ENCODE results near the gene OR2B2.

OR2B2 gene

DNA sequence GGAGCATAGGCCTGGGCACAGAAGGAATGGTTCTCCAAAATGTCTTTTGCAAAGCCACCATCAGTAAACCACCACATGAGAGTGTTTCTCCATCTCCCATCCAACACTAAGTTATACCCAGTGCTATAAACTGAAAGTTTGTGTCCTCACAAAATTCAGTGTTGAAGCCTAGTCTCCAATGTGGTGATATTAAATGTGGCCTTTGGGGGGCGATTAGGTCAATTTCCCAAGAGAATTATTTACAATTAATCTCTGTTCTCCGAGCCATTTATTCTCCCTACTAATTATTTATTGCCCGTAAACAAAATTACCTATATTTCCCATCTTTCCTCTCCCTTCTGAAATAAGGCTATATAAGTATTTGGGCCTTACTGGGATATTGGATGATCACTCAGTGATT lies 26.1 kb downstream of the OR2B2 start:
- no peak for DNase-seq (ENCODE audit: low read depth)
- no peak overlapping the region for H3K4me3 ChIP-seq (ENCODE audit: low read length)
- TF ChIP-seq, protein P1, sequence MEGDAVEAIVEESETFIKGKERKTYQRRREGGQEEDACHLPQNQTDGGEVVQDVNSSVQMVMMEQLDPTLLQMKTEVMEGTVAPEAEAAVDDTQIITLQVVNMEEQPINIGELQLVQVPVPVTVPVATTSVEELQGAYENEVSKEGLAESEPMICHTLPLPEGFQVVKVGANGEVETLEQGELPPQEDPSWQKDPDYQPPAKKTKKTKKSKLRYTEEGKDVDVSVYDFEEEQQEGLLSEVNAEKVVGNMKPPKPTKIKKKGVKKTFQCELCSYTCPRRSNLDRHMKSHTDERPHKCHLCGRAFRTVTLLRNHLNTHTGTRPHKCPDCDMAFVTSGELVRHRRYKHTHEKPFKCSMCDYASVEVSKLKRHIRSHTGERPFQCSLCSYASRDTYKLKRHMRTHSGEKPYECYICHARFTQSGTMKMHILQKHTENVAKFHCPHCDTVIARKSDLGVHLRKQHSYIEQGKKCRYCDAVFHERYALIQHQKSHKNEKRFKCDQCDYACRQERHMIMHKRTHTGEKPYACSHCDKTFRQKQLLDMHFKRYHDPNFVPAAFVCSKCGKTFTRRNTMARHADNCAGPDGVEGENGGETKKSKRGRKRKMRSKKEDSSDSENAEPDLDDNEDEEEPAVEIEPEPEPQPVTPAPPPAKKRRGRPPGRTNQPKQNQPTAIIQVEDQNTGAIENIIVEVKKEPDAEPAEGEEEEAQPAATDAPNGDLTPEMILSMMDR (IDR thresholded peaks at IDR 0.05; ENCODE audit: insufficient read depth, low read depth, low read length, missing control alignments), result no peak

DNA sequence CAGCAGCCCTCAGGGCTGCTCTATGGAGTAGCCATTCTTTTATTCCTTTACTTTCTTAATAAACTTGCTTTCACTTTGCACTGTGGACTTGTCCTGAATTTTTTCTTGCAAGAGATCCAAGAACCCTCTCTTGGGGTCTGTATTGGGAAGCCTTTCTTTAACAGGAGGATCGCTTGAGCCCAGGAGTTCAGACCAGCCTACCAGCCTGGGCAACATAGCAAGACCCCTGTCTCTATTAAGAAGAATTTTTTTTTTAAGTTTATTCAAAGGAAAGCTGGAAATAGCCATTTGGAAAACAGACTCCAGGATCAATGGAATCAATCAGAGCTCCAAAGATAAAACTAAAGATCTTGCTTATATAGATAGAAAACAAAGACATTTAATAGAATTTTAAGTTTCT lies 29.1 kb downstream of the OR2B2 start:
- DNase-seq (ENCODE audit: low read depth), result no peak
- TF ChIP-seq, protein P1 (IDR thresholded peaks at IDR 0.05; ENCODE audit: insufficient read depth, low read depth, low read length, missing control alignments), result no peak
- no peak overlapping the region for H3K4me3 ChIP-seq (ENCODE audit: low read length)

DNA sequence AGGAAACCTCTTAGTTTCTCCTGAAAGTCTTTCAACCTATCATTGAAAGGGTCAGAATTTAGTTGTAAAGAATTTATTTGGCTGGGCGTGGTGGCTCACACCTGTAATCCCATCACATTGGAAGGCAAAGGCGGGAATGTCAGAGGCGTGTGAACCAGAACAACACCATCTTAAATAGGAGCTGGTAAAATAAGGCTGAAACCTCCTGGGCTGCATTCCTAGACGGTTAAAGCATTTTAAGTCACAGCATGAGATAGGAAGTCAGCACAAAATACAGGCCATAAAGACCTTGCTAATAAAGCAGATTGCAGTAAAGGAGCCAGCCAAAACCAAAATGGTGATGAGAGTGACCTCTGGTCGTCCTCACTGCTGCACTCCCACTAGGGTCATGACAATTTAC lies 29.6 kb downstream of the OR2B2 start:
- DNase-seq (ENCODE audit: low read depth), result no peak
- TF ChIP-seq, protein P1 (IDR thresholded peaks at IDR 0.05; ENCODE audit: insufficient read depth, low read depth, low read length, missing control alignments), result no peak
- H3K4me3 ChIP-seq (ENCODE audit: low read length), result no peak overlapping the region

GRCh38 chr6:27879837-27880236 lies 32.4 kb downstream of the OR2B2 start:
- TF ChIP-seq, protein P1 (IDR thresholded peaks at IDR 0.05; ENCODE audit: insufficient read depth, low read depth, low read length, missing control alignments), result no peak
- no peak for DNase-seq (ENCODE audit: low read depth)
- no peak overlapping the region for H3K4me3 ChIP-seq (ENCODE audit: low read length)

DNA sequence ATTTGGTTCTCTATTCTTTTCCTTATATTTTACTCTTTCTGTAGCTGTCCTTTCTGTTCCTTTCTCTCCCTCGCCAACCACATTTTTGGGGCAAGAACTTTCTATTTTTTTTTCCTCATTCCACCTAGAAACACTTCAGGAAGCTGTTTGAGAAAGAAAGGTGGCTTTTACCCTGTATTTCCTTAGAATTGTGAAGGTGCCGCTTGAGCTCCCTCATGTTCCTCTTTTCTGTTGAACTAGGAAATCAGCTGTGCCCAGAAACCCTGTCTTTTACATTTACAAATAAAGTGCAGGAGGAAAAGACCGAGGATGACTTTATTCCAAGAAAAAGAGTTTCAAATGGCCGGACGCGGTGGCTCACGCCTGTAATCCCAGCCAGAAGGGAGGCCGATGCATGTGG lies 38.2 kb downstream of the OR2B2 start:
- TF ChIP-seq, protein P1 (IDR thresholded peaks at IDR 0.05; ENCODE audit: insufficient read depth, low read depth, low read length, missing control alignments), result no peak
- no peak for DNase-seq (ENCODE audit: low read depth)
- peak overlapping the region; percentile 74 for H3K4me3 ChIP-seq (ENCODE audit: low read length)

DNA sequence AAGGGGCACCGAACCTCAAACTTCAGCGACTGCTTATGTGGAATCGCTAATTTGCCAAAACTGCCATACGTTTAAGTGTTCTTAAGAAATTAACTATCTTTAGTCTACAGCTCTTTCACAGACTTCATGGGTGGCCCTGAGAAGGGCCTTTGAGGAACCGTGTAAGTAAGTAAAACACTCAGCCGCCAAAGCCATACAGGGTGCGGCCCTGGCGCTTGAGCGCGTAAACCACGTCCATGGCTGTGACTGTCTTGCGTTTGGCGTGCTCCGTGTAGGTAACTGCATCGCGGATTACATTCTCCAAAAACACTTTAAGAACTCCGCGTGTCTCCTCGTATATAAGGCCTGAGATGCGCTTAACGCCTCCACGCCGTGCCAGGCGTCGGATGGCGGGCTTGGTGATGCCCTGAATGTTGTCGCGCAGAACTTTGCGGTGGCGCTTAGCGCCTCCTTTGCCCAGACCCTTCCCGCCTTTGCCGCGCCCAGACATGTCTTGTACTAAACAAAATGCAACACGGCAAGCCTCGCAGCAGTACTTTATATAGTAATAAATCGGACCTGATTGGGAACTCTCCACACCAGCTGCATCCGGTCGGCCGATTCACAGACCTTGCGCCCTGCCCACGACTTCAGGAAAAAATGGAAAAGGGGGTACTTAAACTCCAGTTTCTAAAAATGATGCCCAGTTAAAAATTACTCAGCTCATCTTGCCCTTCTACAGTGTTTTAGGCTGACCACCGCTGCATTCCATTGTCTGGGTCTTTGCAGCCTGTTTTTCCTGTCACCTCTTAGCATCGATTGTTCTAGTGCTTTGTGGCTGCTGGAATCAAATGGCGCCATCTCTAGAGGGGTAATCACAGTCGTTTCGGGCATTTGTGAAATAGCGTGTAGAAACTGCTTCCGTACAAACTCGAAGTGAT lies 38.9 kb downstream of the OR2B2 start:
- DNase-seq (ENCODE audit: low read depth), result peak; percentile 72
- H3K4me3 ChIP-seq (ENCODE audit: low read length), result peak overlapping the region; percentile 74
- TF ChIP-seq, protein P1 (IDR thresholded peaks at IDR 0.05; ENCODE audit: insufficient read depth, low read depth, low read length, missing control alignments), result no peak

- TF ChIP-seq, protein P1 (IDR thresholded peaks at IDR 0.05; ENCODE audit: insufficient read depth, low read depth, low read length, missing control alignments), result no peak
- H3K4me3 ChIP-seq (ENCODE audit: low read length), result peak overlapping the region; percentile 74
- DNase-seq (ENCODE audit: low read depth), result no peak
Observed at GRCh38 chr6:27872642-27873020, 39.6 kb downstream of the OR2B2 start.

Data from epithelial cell of esophagus (primary cell).